Loucy (cell line): ENCODE measurements around the gene GRID1.

Experiments used
- H2AFZ ChIP-seq: fragments of 200-600 bp; sonication (generic); 2 replicates; pipeline ENCODE4 v1.6.0; 2016; ENCODE audit warnings: antibody characterized with exemption, mild to moderate bottlenecking, low read length, moderate library complexity
- H3F3A ChIP-seq: fragments of 200-600 bp; 2 replicates; pipeline ENCODE4 v1.6.0; 2016; ENCODE audit warnings: antibody characterized with exemption, low read depth, mild to moderate bottlenecking
- H3K27me3 ChIP-seq: fragments of 200-600 bp; sonication (generic); 2 replicates; pipeline ENCODE4 v1.6.1; 2014; ENCODE audit warnings: low read length, mild to moderate bottlenecking; ENCODE audit not compliant: insufficient read depth, poor library complexity, severe bottlenecking
- H3K36me3 ChIP-seq: fragments of 200-600 bp; sonication (generic); 2 replicates; pipeline ENCODE4 v1.6.1; 2016; ENCODE audit warnings: low read length; ENCODE audit not compliant: insufficient read depth
- H3K4me1 ChIP-seq: fragments of 200-600 bp; sonication (generic); 2 replicates; pipeline ENCODE4 v1.5.1; 2014; ENCODE audit warnings: low read length, mild to moderate bottlenecking; ENCODE audit not compliant: insufficient read depth, poor library complexity, severe bottlenecking
- H3K4me2 ChIP-seq: fragments of 200-600 bp; sonication (generic); 2 replicates; pipeline ENCODE4 v1.6.0; 2014; ENCODE audit warnings: antibody characterized with exemption, low read length, low read depth, mild to moderate bottlenecking; ENCODE audit not compliant: poor library complexity, severe bottlenecking
- H3K4me3 ChIP-seq: fragments of 200-600 bp; sonication (generic); 2 replicates; pipeline ENCODE4 v1.5.1; 2014; ENCODE audit warnings: low read length, mild to moderate bottlenecking, mixed read lengths; ENCODE audit not compliant: poor library complexity, severe bottlenecking
- H3K79me2 ChIP-seq: fragments of 200-600 bp; sonication (generic); 2 replicates; pipeline ENCODE4 v1.6.1; 2014; ENCODE audit warnings: low read length; ENCODE audit not compliant: insufficient read depth
- H3K9ac ChIP-seq: fragments of 200-600 bp; sonication (generic); 2 replicates; pipeline ENCODE4 v1.6.0; 2014; ENCODE audit warnings: mild to moderate bottlenecking, low read depth, low read length, moderate library complexity; ENCODE audit not compliant: poor library complexity, severe bottlenecking
- H3K9me2 ChIP-seq: fragments of 200-600 bp; sonication (generic); replicated peaks from 2 replicates; pipeline ENCODE4 v1.6.1; 2016; ENCODE audit warnings: low read depth, low read length, mixed read lengths
- H3K9me3 ChIP-seq: fragments of 200-600 bp; sonication (generic); 2 replicates; pipeline ENCODE4 v1.6.1; 2014; ENCODE audit warnings: mild to moderate bottlenecking, antibody characterized with exemption, low read length, low read depth; ENCODE audit not compliant: insufficient read depth
- H4K20me1 ChIP-seq: fragments of 200-600 bp; sonication (generic); 2 replicates; pipeline ENCODE4 v1.6.0; 2014; ENCODE audit warnings: antibody characterized with exemption, low read length, mild to moderate bottlenecking; ENCODE audit not compliant: insufficient read depth, poor library complexity, severe bottlenecking
- CTCF ChIP-seq: fragments of 200-600 bp; sonication (generic); conservative IDR thresholded peaks from 2 replicates; pipeline ENCODE4 v1.5.1; 2014; ENCODE audit warnings: mild to moderate bottlenecking, antibody characterized with exemption, low read length
- EZH2phosphoT487 ChIP-seq: fragments of 200-600 bp; IDR thresholded peaks from 2 replicates; pipeline ENCODE4 v1.6.1; 2018; ENCODE audit warnings: antibody characterized with exemption, mild to moderate bottlenecking, moderate library complexity, borderline replicate concordance

The GRID1 gene

GRCh38 chr10:86402283-86402941 is 35.8 kb upstream of the GRID1 start:
- Histone ChIP-seq H2AFZ (no peak overlapping the region), H3K9me3 (peaks cover 2% of the 10 kb centered on the region; the same call in 1 of the 2 replicates), H3K27me3 (no peaks in the 10 kb centered on the region), H3K4me1 (peaks cover 3% of the 10 kb centered on the region), H3K9ac (no peak overlapping the region), H3K36me3 (no peaks in the 10 kb centered on the region), H3K4me2 (no peak overlapping the region), H3K4me3 (no peak overlapping the region), H3F3A (no peaks in the 10 kb centered on the region), H4K20me1 (no peaks in the 10 kb centered on the region), H3K79me2 (no peaks in the 10 kb centered on the region), H3K9me2 (no peaks in the 10 kb centered on the region)
- no peak for TF ChIP-seq EZH2phosphoT487
- no peak for TF ChIP-seq CTCF

- H3K36me3 ChIP-seq = no peaks in the 10 kb centered on the region
- peaks cover 2% of the 10 kb centered on the region; the same call in 1 of the 2 replicates for H3K9me3 ChIP-seq
- H4K20me1 ChIP-seq = no peaks in the 10 kb centered on the region
- no peaks in the 10 kb centered on the region for H3K27me3 ChIP-seq
- peaks cover 3% of the 10 kb centered on the region for H3K4me1 ChIP-seq
- H3K9me2 ChIP-seq = no peaks in the 10 kb centered on the region
- no peaks in the 10 kb centered on the region for H3K79me2 ChIP-seq
- H3F3A ChIP-seq = no peaks in the 10 kb centered on the region
- no peak overlapping the region for H3K4me2 ChIP-seq
- no peak overlapping the region for H3K4me3 ChIP-seq
- no peak overlapping the region for H2AFZ ChIP-seq
- TF ChIP-seq CTCF = no peak
- no peak for TF ChIP-seq EZH2phosphoT487
- H3K9ac ChIP-seq = no peak overlapping the region
Measured at GRCh38 chr10:86401588-86402282, 35.1 kb upstream of the GRID1 start.

- no peaks in the 10 kb centered on the region for H3K9me2 ChIP-seq
- peak overlapping the region; percentile 76 for H3K4me2 ChIP-seq
- H2AFZ ChIP-seq = peak overlapping the region; percentile 93
- no peaks in the 10 kb centered on the region for H3F3A ChIP-seq
- H3K79me2 ChIP-seq = no peaks in the 10 kb centered on the region
- peak overlapping the region; percentile 80 for H3K9ac ChIP-seq
- H4K20me1 ChIP-seq = no peaks in the 10 kb centered on the region
- TF ChIP-seq CTCF (no peak), EZH2phosphoT487 (no peak)
- H3K4me1 ChIP-seq = peaks cover 3% of the 10 kb centered on the region
- H3K4me3 ChIP-seq = peak overlapping the region; percentile 77
- peaks cover 2% of the 10 kb centered on the region; the same call in 1 of the 2 replicates for H3K9me3 ChIP-seq
- no peaks in the 10 kb centered on the region for H3K36me3 ChIP-seq
- no peaks in the 10 kb centered on the region for H3K27me3 ChIP-seq
Measured at GRCh38 chr10:86400705-86401587, 34.4 kb upstream of the GRID1 start.
